IMR-90 (cell line): Measurements from ENCODE around the gene RABEP1. TPM values are rescaled to one million over a fixed set of nuclear protein-coding genes. Genes with fewer than 3 reads are reported as not detected.

Experiments
- ATAC-seq: fragments of 200-7000 bp; cut with Tn5 transposase; 2 replicates; pipeline ENCODE4 v1.9.1; 2020; ENCODE audit warnings: low read depth, mild to moderate bottlenecking, moderate library complexity
- BruUV-seq: library from RNA; stranded (reverse); fragments of 400-500 nt; replicated peaks from 2 replicates; lab custom pipeline; 2021; lab: Mats Ljungman, UMichigan
- CTCF ChIA-PET: fragments of 300-600 bp; formaldehyde crosslinking; extraction: SDS; loops from one replicate; lab custom pipeline; 2021; ENCODE audit warnings: antibody characterized with exemption; lab: Yijun Ruan, JAX
- POLR2A ChIA-PET: fragments of 300-600 bp; sonication (Branson Sonifier 250); formaldehyde crosslinking; loops from one replicate; lab custom pipeline; 2022; ENCODE audit warnings: antibody characterized with exemption; ENCODE audit not compliant: unreplicated experiment; lab: Charles Lee
- DNase-seq: peaks from one replicate; pipeline ENCODE4 v3.0.0; 2013
- H2AFZ ChIP-seq: replicated peaks from 2 replicates; pipeline ENCODE3; 2013; ENCODE audit warnings: low read length, mild to moderate bottlenecking; ENCODE audit not compliant: poor library complexity
- H2AK5ac ChIP-seq: 2 replicates; pipeline ENCODE4 v1.6.1; 2013; ENCODE audit warnings: low read depth, low read length, inconsistent platforms
- H2AK9ac ChIP-seq: replicated peaks from 2 replicates; pipeline ENCODE3; 2013; ENCODE audit warnings: mild to moderate bottlenecking, low read depth, low read length, moderate library complexity; ENCODE audit not compliant: poor library complexity
- H2BK120ac ChIP-seq: 2 replicates; pipeline ENCODE4 v1.6.1; 2013; ENCODE audit warnings: low read depth, low read length, inconsistent platforms
- H2BK15ac ChIP-seq: 3 replicates; pipeline ENCODE4 v1.6.1; 2013; ENCODE audit warnings: low read depth, low read length, inconsistent platforms
- H2BK20ac ChIP-seq: 2 replicates; pipeline ENCODE4 v1.6.1; 2013; ENCODE audit warnings: low read depth, mild to moderate bottlenecking, inconsistent platforms, low read length, moderate library complexity
- H2BK5ac ChIP-seq: 2 replicates; pipeline ENCODE4 v1.6.1; 2013; ENCODE audit warnings: mild to moderate bottlenecking, low read depth, low read length, inconsistent platforms; ENCODE audit not compliant: poor library complexity, severe bottlenecking
- H3K14ac ChIP-seq: replicated peaks from 2 replicates; pipeline ENCODE4 v1.6.1; 2013; ENCODE audit warnings: low read depth, low read length, inconsistent platforms
- H3K18ac ChIP-seq: 2 replicates; pipeline ENCODE4 v1.6.1; 2013; ENCODE audit warnings: low read depth, low read length, control low read depth
- H3K23ac ChIP-seq: 2 replicates; pipeline ENCODE4 v1.6.1; 2013; ENCODE audit warnings: low read depth, low read length, inconsistent platforms
- H3K27ac ChIP-seq: 2 replicates; pipeline ENCODE4 v1.5.1; 2013; ENCODE audit warnings: mild to moderate bottlenecking, control low read depth, low read length; ENCODE audit not compliant: insufficient read depth
- H3K27me3 ChIP-seq: 2 replicates; pipeline ENCODE4 v1.6.1; 2013; ENCODE audit warnings: low read length; ENCODE audit not compliant: control insufficient read depth, insufficient read depth
- H3K36me3 ChIP-seq: 2 replicates; pipeline ENCODE4 v1.6.1; 2013; ENCODE audit warnings: low read length, mixed read lengths; ENCODE audit not compliant: control insufficient read depth, insufficient read depth
- H3K4ac ChIP-seq: 2 replicates; pipeline ENCODE4 v1.6.1; 2013; ENCODE audit warnings: low read depth, low read length, inconsistent platforms
- H3K4me1 ChIP-seq: 2 replicates; pipeline ENCODE4 v1.6.1; 2013; ENCODE audit warnings: low read length, mixed read lengths; ENCODE audit not compliant: control insufficient read depth, insufficient read depth
- H3K4me2 ChIP-seq: 2 replicates; pipeline ENCODE4 v1.6.1; 2013; ENCODE audit warnings: low read depth, mild to moderate bottlenecking, control low read depth, low read length, moderate library complexity
- H3K4me3 ChIP-seq: 2 replicates; pipeline ENCODE4 v1.5.1; 2013; ENCODE audit warnings: low read depth, mild to moderate bottlenecking, control low read depth, low read length, moderate library complexity; ENCODE audit not compliant: insufficient read depth
- H3K56ac ChIP-seq: 2 replicates; pipeline ENCODE4 v1.6.1; 2013; ENCODE audit warnings: low read length, inconsistent platforms; ENCODE audit not compliant: insufficient read depth; ENCODE audit errors: extremely low read depth
- H3K79me1 ChIP-seq, 2 experiments: 2 replicates each; pipeline ENCODE4 v1.6.1; 2013; ENCODE audit warnings: low read length in 2 of 2, inconsistent platforms in 1 of 2, low read depth in 1 of 2
- H3K9ac ChIP-seq: 2 replicates; pipeline ENCODE4 v1.6.1; 2013; ENCODE audit warnings: low read depth, low read length, control low read depth
- H3K9me1 ChIP-seq: 2 replicates; pipeline ENCODE4 v1.6.1; 2013; ENCODE audit warnings: low read length, inconsistent platforms; ENCODE audit not compliant: insufficient read depth
- H3K9me3 ChIP-seq: 2 replicates; pipeline ENCODE4 v1.6.1; 2013; ENCODE audit warnings: low read length; ENCODE audit not compliant: control insufficient read depth, insufficient read depth
- H4K20me1 ChIP-seq: 2 replicates; pipeline ENCODE4 v1.6.1; 2013; ENCODE audit warnings: low read length, inconsistent platforms; ENCODE audit not compliant: insufficient read depth
- H4K5ac ChIP-seq: 2 replicates; pipeline ENCODE4 v1.6.1; 2013; ENCODE audit warnings: mild to moderate bottlenecking, low read depth, low read length, control low read depth
- H4K8ac ChIP-seq, 2 experiments: 2 replicates each; pipeline ENCODE4 v1.6.1; 2013; ENCODE audit warnings: low read depth in 2 of 2, low read length in 2 of 2, control low read depth in 1 of 2, inconsistent platforms in 1 of 2
- H4K91ac ChIP-seq: 2 replicates; pipeline ENCODE4 v1.6.1; 2013; ENCODE audit warnings: low read depth, low read length, inconsistent platforms; ENCODE audit not compliant: insufficient read depth
- BHLHE40 ChIP-seq: fragments of 150-350 bp; IDR thresholded peaks from 2 replicates; pipeline ENCODE4 v1.6.1; 2016; ENCODE audit warnings: mild to moderate bottlenecking, low read depth, low read length
- CEBPB ChIP-seq: IDR thresholded peaks from 2 replicates; pipeline ENCODE4 v1.6.1; 2012; ENCODE audit warnings: low read depth, low read length, improper control_type of control experiment
- CHD1 ChIP-seq: IDR thresholded peaks from 2 replicates; pipeline ENCODE4 v1.6.1; 2012; ENCODE audit warnings: low read depth, low read length, improper control_type of control experiment
- CTCF ChIP-seq: conservative IDR thresholded peaks from 2 replicates; pipeline ENCODE4 v1.5.1; 2012; ENCODE audit warnings: mild to moderate bottlenecking, low read depth, low read length, improper control_type of control experiment
- ELK1 ChIP-seq: fragments of 150-350 bp; IDR thresholded peaks from 2 replicates; pipeline ENCODE4 v1.6.1; 2016; ENCODE audit warnings: low read depth, mild to moderate bottlenecking, low read length, moderate library complexity, borderline replicate concordance
- FOS ChIP-seq: fragments of 150-350 bp; IDR thresholded peaks from 2 replicates; pipeline ENCODE4 v1.6.1; 2016; ENCODE audit warnings: low read depth, low read length
- MAFK ChIP-seq: IDR thresholded peaks from 2 replicates; pipeline ENCODE4 v1.6.1; 2012; ENCODE audit warnings: low read depth, low read length, improper control_type of control experiment
- MAZ ChIP-seq: IDR thresholded peaks from 2 replicates; pipeline ENCODE4 v1.6.1; 2012; ENCODE audit warnings: low read depth, mild to moderate bottlenecking, low read length, improper control_type of control experiment, moderate library complexity, borderline replicate concordance
- MXI1 ChIP-seq: IDR thresholded peaks from 2 replicates; pipeline ENCODE4 v1.6.1; 2012; ENCODE audit warnings: low read depth, mild to moderate bottlenecking, low read length, moderate library complexity, borderline replicate concordance
- NFE2L2 ChIP-seq: fragments of 150-350 bp; IDR thresholded peaks from 2 replicates; pipeline ENCODE4 v1.6.1; 2016; ENCODE audit warnings: low read depth, mild to moderate bottlenecking, low read length
- POLR2A ChIP-seq: IDR thresholded peaks from 2 replicates; pipeline ENCODE4 v1.6.1; 2012; ENCODE audit warnings: mild to moderate bottlenecking, low read depth, low read length
- RAD21 ChIP-seq: IDR thresholded peaks from 2 replicates; pipeline ENCODE4 v1.6.1; 2012; ENCODE audit warnings: low read length, improper control_type of control experiment
- RCOR1 ChIP-seq: IDR thresholded peaks from 2 replicates; pipeline ENCODE4 v1.6.1; 2012; ENCODE audit warnings: mild to moderate bottlenecking, low read length, improper control_type of control experiment; ENCODE audit not compliant: insufficient replicate concordance
- RFX5 ChIP-seq: IDR thresholded peaks from 2 replicates; pipeline ENCODE4 v1.8.0; 2012; ENCODE audit warnings: low read depth, mild to moderate bottlenecking, low read length, moderate library complexity
- SMC3 ChIP-seq: fragments of 150-350 bp; IDR thresholded peaks from 2 replicates; pipeline ENCODE4 v1.6.1; 2016; ENCODE audit warnings: low read depth, mild to moderate bottlenecking, antibody characterized with exemption, low read length, moderate library complexity
- USF2 ChIP-seq: fragments of 150-350 bp; IDR thresholded peaks from 2 replicates; pipeline ENCODE4 v1.6.1; 2017; ENCODE audit warnings: mild to moderate bottlenecking, antibody characterized with exemption, low read length, low read depth
- WGBS, 2 experiments: methylation state at CpG; one replicate each; pipeline versions ENCODE4 v1.1.5 to v1.1.7; 2013; ENCODE audit warnings: missing lambda C conversion rate in 2 of 2; ENCODE audit not compliant: insufficient read length in 1 of 2; ENCODE audit errors: extremely low coverage in 2 of 2; 5-methylcytosine and 5-hydroxymethylcytosine counted together
- dilution Hi-C: fragments of 300-500 bp; cut with HindIII; formaldehyde crosslinking; loops from one replicate; pipeline ENCODE4 v1.14.3; 2018; ENCODE audit warnings: low sequenced_read_pairs; ENCODE audit not compliant: unreplicated experiment
- in situ Hi-C: fragments of 300-500 bp; cut with MboI; formaldehyde crosslinking; loops from 3 replicates; pipeline ENCODE4 v1.14.3; 2019; ENCODE audit warnings: low sequenced_read_pairs, inconsistent platforms, mixed read lengths
- intact Hi-C: fragments of 100-400 bp; cut with micrococcal nuclease; formaldehyde crosslinking; loops from 2 replicates; pipeline ENCODE4 v1.10.0; 2022
- polyA plus RNA-seq, 3 experiments: library from polyadenylated mRNA; depleted of rRNA; stranded (reverse); fragments of >200 nt; gene quantifications; 2 replicates each; pipeline ENCODE4 v1.2.3, GENCODE V29; 2012; ENCODE audit warnings: low replicate concordance in 1 of 3
- total RNA-seq: library from RNA; depleted of rRNA; stranded (reverse); fragments of >200 nt; gene quantifications from 2 replicates; pipeline ENCODE4 v1.2.3, GENCODE V29; 2012

RABEP1 gene
- total and polyA plus RNA-seq, 2 of the 4 experiments (the other 2 are of a cell fraction): 15.3 to 38.2 TPM

GRCh38 chr17:5365831-5366230 is 83.7 kb downstream of the RABEP1 start:
- Histone ChIP-seq H2AK5ac (no peak overlapping the region), H4K20me1 (peaks cover 14% of the 10 kb centered on the region; the same call in 1 of the 2 replicates), H3K36me3 (peaks cover 22% of the 10 kb centered on the region), H4K5ac (no peak overlapping the region), H3K9me1 (peaks cover 3% of the 10 kb centered on the region; the same call in 1 of the 2 replicates), H2BK120ac (no peak overlapping the region), H3K4ac (no peak overlapping the region), H4K91ac (no peak overlapping the region), H3K4me1 (peaks cover 9% of the 10 kb centered on the region; the same call in 1 of the 2 replicates), H2BK15ac (no peak overlapping the region), H2AK9ac (no peak overlapping the region), H3K27me3 (no peaks in the 10 kb centered on the region), H3K18ac (no peak overlapping the region), H4K8ac (no peak overlapping the region), H2AFZ (no peak overlapping the region), H3K79me1 (peaks cover 6 to 9% of the 10 kb centered on the region in 2 experiments; a peak in 3 of 4 replicates), H2BK5ac (no peak overlapping the region), H3K14ac (no peak overlapping the region), H3K9me3 (no peaks in the 10 kb centered on the region), H3K23ac (no peak overlapping the region), H3K56ac (no peak overlapping the region), H3K9ac (no peak overlapping the region), H3K4me2 (no peak overlapping the region), H2BK20ac (no peak overlapping the region), H3K4me3 (no peak overlapping the region), H3K27ac (no peak overlapping the region)
- TF ChIP-seq SMC3: no peak
- no peak for TF ChIP-seq ELK1
- no peak for TF ChIP-seq MAFK
- TF ChIP-seq NFE2L2: no peak
- TF ChIP-seq POLR2A: no peak
- no peak for TF ChIP-seq FOS
- TF ChIP-seq RAD21: no peak
- no peak for TF ChIP-seq CHD1
- no peak for TF ChIP-seq RFX5
- TF ChIP-seq MXI1: no peak
- no peak for TF ChIP-seq RCOR1
- no peak for TF ChIP-seq BHLHE40
- TF ChIP-seq CEBPB: no peak
- no peak for TF ChIP-seq USF2
- TF ChIP-seq MAZ: no peak
- TF ChIP-seq CTCF: no peak
- BruUV-seq: no TSS peak
- DNase-seq (no peak), ATAC-seq (no peak)
- intact Hi-C loops (loop anchor here (5.0 kb wide), 2 partner anchors 46 to 119 kb away; no protein-coding TSS in a partner anchor), in situ Hi-C loops (no loop called here), dilution Hi-C loops (no loop called here)
- no CpG with 5 or more reads among the region's 6 CpGs for WGBS, 2 experiments
- ChIA-PET CTCF (no interaction called here), POLR2A (no interaction called here)
